Astrocyte of the cerebellum (primary cell): ENCODE measurements around the gene KRTAP2-2.

Experiments used
- DNase-seq: peaks from one replicate; pipeline ENCODE4 v3.0.0-alpha.2; 2011; ENCODE audit warnings: low read depth
- H3K4me3 ChIP-seq: 2 replicates; pipeline ENCODE4 v1.5.1; 2011; ENCODE audit warnings: mild to moderate bottlenecking, low read depth, low read length, moderate library complexity
- in situ Hi-C: cut with HindIII; loops from 2 replicates; pipeline ENCODE4 v1.10.0; 2017; ENCODE audit warnings: low sequenced_read_pairs
- TF ChIP-seq, protein P1 (sequence below): IDR thresholded peaks from 2 replicates; pipeline ENCODE4 v1.5.1; 2012; ENCODE audit warnings: low read length, low read depth, moderate library complexity, mild to moderate bottlenecking; ENCODE audit errors: missing control alignments

KRTAP2-2 gene

DNA sequence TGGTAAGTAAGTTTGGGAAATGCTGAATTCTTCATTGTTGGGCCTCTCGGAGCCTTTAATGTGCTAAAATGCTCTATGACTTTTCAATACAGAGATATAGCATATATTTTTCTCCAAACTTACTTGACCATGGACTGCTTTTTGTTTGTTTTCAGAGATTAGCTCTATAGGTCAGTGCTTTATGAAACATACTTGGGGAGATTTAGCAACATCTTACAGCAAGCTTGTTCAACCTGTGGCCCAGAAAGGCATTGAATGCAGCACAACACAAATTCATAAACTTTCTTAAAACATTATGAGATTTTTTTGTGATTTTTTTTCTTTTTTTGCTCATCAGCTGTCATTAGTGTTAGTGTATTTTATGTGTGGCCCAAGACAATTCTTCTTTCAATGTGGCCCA lies 45.1 kb downstream of the KRTAP2-2 start:
- TF ChIP-seq, protein P1, sequence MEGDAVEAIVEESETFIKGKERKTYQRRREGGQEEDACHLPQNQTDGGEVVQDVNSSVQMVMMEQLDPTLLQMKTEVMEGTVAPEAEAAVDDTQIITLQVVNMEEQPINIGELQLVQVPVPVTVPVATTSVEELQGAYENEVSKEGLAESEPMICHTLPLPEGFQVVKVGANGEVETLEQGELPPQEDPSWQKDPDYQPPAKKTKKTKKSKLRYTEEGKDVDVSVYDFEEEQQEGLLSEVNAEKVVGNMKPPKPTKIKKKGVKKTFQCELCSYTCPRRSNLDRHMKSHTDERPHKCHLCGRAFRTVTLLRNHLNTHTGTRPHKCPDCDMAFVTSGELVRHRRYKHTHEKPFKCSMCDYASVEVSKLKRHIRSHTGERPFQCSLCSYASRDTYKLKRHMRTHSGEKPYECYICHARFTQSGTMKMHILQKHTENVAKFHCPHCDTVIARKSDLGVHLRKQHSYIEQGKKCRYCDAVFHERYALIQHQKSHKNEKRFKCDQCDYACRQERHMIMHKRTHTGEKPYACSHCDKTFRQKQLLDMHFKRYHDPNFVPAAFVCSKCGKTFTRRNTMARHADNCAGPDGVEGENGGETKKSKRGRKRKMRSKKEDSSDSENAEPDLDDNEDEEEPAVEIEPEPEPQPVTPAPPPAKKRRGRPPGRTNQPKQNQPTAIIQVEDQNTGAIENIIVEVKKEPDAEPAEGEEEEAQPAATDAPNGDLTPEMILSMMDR = no peak
- no peak overlapping the region for H3K4me3 ChIP-seq
- DNase-seq = no peak
- in situ Hi-C loops = no loop called here

DNA sequence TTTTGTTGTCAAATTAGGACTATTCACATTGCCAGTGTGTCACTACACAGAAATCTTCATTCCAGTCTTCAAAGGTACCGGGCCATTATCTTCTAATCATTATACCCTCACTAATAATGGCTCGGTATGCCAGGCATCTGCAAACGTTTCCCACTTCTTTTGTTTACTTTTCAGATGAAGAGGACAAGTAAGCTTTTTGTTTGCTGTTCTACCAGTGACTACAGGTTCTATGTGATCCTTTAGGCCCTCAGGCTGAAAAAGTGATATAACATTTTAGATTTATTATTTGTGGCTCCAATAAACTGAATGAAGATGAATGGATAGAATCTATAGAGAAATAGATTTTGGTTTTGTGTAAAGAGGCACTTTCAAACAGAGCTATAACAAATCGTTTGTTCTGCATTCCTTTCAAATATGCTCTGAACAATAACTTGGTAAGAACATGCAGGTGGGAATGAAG lies 45.7 kb downstream of the KRTAP2-2 start:
- in situ Hi-C loops = no loop called here
- TF ChIP-seq, protein P1 = no peak
- H3K4me3 ChIP-seq = no peak overlapping the region
- DNase-seq = no peak

DNA sequence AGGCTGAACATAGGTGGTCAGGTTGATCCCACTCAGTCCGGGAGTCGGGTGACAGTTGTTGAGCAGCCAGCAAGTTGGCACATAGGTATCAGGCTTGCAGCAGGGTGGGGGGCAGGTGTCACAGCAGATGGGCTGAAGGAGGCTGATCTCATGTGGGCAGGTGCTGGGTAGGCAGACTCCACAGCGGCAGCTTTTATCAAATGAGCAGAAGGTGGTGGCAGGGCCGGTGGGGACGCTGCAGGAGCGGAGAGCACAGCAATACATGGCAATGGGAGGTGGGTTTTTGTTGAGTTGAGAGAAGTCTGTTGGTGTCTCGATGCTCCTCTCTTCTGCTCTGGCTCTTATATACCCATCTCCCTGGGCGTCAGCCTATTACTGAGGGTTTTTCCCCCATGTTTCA lies 46.2 kb downstream of the KRTAP2-2 start, which contains the start of gene KRTAP3-1:
Gene KRTAP3-1, minus strand, starts transcription at position 318 of the 400 bp plus-strand sequence. Its CDS starts 54 bp downstream, at position 264.
- H3K4me3 ChIP-seq = no peak within 1 kb of the TSS
- TF ChIP-seq, protein P1 = no peak
- no peak for DNase-seq
- in situ Hi-C loops = no loop called here
